IMR-90 (cell line): ENCODE results near the gene TRAF3. TPM values are rescaled to one million over a fixed set of nuclear protein-coding genes. Genes with fewer than 3 reads are reported as not detected.

Experiments used
- ATAC-seq: fragments of 200-7000 bp; cut with Tn5 transposase; 2 replicates; pipeline ENCODE4 v1.9.1; 2020; ENCODE audit warnings: low read depth, mild to moderate bottlenecking, moderate library complexity
- BruUV-seq: library from RNA; stranded (reverse); fragments of 400-500 nt; replicated peaks from 2 replicates; lab custom pipeline; 2021; lab: Mats Ljungman, UMichigan
- CTCF ChIA-PET: fragments of 300-600 bp; formaldehyde crosslinking; extraction: SDS; loops from one replicate; lab custom pipeline; 2021; ENCODE audit warnings: antibody characterized with exemption; lab: Yijun Ruan, JAX
- POLR2A ChIA-PET: fragments of 300-600 bp; sonication (Branson Sonifier 250); formaldehyde crosslinking; loops from one replicate; lab custom pipeline; 2022; ENCODE audit warnings: antibody characterized with exemption; ENCODE audit not compliant: unreplicated experiment; lab: Charles Lee
- DNase-seq: peaks from one replicate; pipeline ENCODE4 v3.0.0; 2013
- H2AFZ ChIP-seq: replicated peaks from 2 replicates; pipeline ENCODE3; 2013; ENCODE audit warnings: low read length, mild to moderate bottlenecking; ENCODE audit not compliant: poor library complexity
- H2AK5ac ChIP-seq: 2 replicates; pipeline ENCODE4 v1.6.1; 2013; ENCODE audit warnings: low read depth, low read length, inconsistent platforms
- H2AK9ac ChIP-seq: replicated peaks from 2 replicates; pipeline ENCODE3; 2013; ENCODE audit warnings: mild to moderate bottlenecking, low read depth, low read length, moderate library complexity; ENCODE audit not compliant: poor library complexity
- H2BK120ac ChIP-seq: 2 replicates; pipeline ENCODE4 v1.6.1; 2013; ENCODE audit warnings: low read depth, low read length, inconsistent platforms
- H2BK15ac ChIP-seq: 3 replicates; pipeline ENCODE4 v1.6.1; 2013; ENCODE audit warnings: low read depth, low read length, inconsistent platforms
- H2BK20ac ChIP-seq: 2 replicates; pipeline ENCODE4 v1.6.1; 2013; ENCODE audit warnings: low read depth, mild to moderate bottlenecking, inconsistent platforms, low read length, moderate library complexity
- H2BK5ac ChIP-seq: 2 replicates; pipeline ENCODE4 v1.6.1; 2013; ENCODE audit warnings: mild to moderate bottlenecking, low read depth, low read length, inconsistent platforms; ENCODE audit not compliant: poor library complexity, severe bottlenecking
- H3K14ac ChIP-seq: replicated peaks from 2 replicates; pipeline ENCODE4 v1.6.1; 2013; ENCODE audit warnings: low read depth, low read length, inconsistent platforms
- H3K18ac ChIP-seq: 2 replicates; pipeline ENCODE4 v1.6.1; 2013; ENCODE audit warnings: low read depth, low read length, control low read depth
- H3K23ac ChIP-seq: 2 replicates; pipeline ENCODE4 v1.6.1; 2013; ENCODE audit warnings: low read depth, low read length, inconsistent platforms
- H3K27ac ChIP-seq: 2 replicates; pipeline ENCODE4 v1.5.1; 2013; ENCODE audit warnings: mild to moderate bottlenecking, control low read depth, low read length; ENCODE audit not compliant: insufficient read depth
- H3K27me3 ChIP-seq: 2 replicates; pipeline ENCODE4 v1.6.1; 2013; ENCODE audit warnings: low read length; ENCODE audit not compliant: control insufficient read depth, insufficient read depth
- H3K36me3 ChIP-seq: 2 replicates; pipeline ENCODE4 v1.6.1; 2013; ENCODE audit warnings: low read length, mixed read lengths; ENCODE audit not compliant: control insufficient read depth, insufficient read depth
- H3K4ac ChIP-seq: 2 replicates; pipeline ENCODE4 v1.6.1; 2013; ENCODE audit warnings: low read depth, low read length, inconsistent platforms
- H3K4me1 ChIP-seq: 2 replicates; pipeline ENCODE4 v1.6.1; 2013; ENCODE audit warnings: low read length, mixed read lengths; ENCODE audit not compliant: control insufficient read depth, insufficient read depth
- H3K4me2 ChIP-seq: 2 replicates; pipeline ENCODE4 v1.6.1; 2013; ENCODE audit warnings: low read depth, mild to moderate bottlenecking, control low read depth, low read length, moderate library complexity
- H3K4me3 ChIP-seq: 2 replicates; pipeline ENCODE4 v1.5.1; 2013; ENCODE audit warnings: low read depth, mild to moderate bottlenecking, control low read depth, low read length, moderate library complexity; ENCODE audit not compliant: insufficient read depth
- H3K56ac ChIP-seq: 2 replicates; pipeline ENCODE4 v1.6.1; 2013; ENCODE audit warnings: low read length, inconsistent platforms; ENCODE audit not compliant: insufficient read depth; ENCODE audit errors: extremely low read depth
- H3K79me1 ChIP-seq, 2 experiments: 2 replicates each; pipeline ENCODE4 v1.6.1; 2013; ENCODE audit warnings: low read length in 2 of 2, inconsistent platforms in 1 of 2, low read depth in 1 of 2
- H3K9ac ChIP-seq: 2 replicates; pipeline ENCODE4 v1.6.1; 2013; ENCODE audit warnings: low read depth, low read length, control low read depth
- H3K9me1 ChIP-seq: 2 replicates; pipeline ENCODE4 v1.6.1; 2013; ENCODE audit warnings: low read length, inconsistent platforms; ENCODE audit not compliant: insufficient read depth
- H3K9me3 ChIP-seq: 2 replicates; pipeline ENCODE4 v1.6.1; 2013; ENCODE audit warnings: low read length; ENCODE audit not compliant: control insufficient read depth, insufficient read depth
- H4K20me1 ChIP-seq: 2 replicates; pipeline ENCODE4 v1.6.1; 2013; ENCODE audit warnings: low read length, inconsistent platforms; ENCODE audit not compliant: insufficient read depth
- H4K5ac ChIP-seq: 2 replicates; pipeline ENCODE4 v1.6.1; 2013; ENCODE audit warnings: mild to moderate bottlenecking, low read depth, low read length, control low read depth
- H4K8ac ChIP-seq, 2 experiments: 2 replicates each; pipeline ENCODE4 v1.6.1; 2013; ENCODE audit warnings: low read depth in 2 of 2, low read length in 2 of 2, control low read depth in 1 of 2, inconsistent platforms in 1 of 2
- H4K91ac ChIP-seq: 2 replicates; pipeline ENCODE4 v1.6.1; 2013; ENCODE audit warnings: low read depth, low read length, inconsistent platforms; ENCODE audit not compliant: insufficient read depth
- BHLHE40 ChIP-seq: fragments of 150-350 bp; IDR thresholded peaks from 2 replicates; pipeline ENCODE4 v1.6.1; 2016; ENCODE audit warnings: mild to moderate bottlenecking, low read depth, low read length
- WGBS, 2 experiments: methylation state at CpG; one replicate each; pipeline versions ENCODE4 v1.1.5 to v1.1.7; 2013; ENCODE audit warnings: missing lambda C conversion rate in 2 of 2; ENCODE audit not compliant: insufficient read length in 1 of 2; ENCODE audit errors: extremely low coverage in 2 of 2; 5-methylcytosine and 5-hydroxymethylcytosine counted together
- dilution Hi-C: fragments of 300-500 bp; cut with HindIII; formaldehyde crosslinking; loops from one replicate; pipeline ENCODE4 v1.14.3; 2018; ENCODE audit warnings: low sequenced_read_pairs; ENCODE audit not compliant: unreplicated experiment
- in situ Hi-C: fragments of 300-500 bp; cut with MboI; formaldehyde crosslinking; loops from 3 replicates; pipeline ENCODE4 v1.14.3; 2019; ENCODE audit warnings: low sequenced_read_pairs, inconsistent platforms, mixed read lengths
- intact Hi-C: fragments of 100-400 bp; cut with micrococcal nuclease; formaldehyde crosslinking; loops from 2 replicates; pipeline ENCODE4 v1.10.0; 2022
- polyA plus RNA-seq, 3 experiments: library from polyadenylated mRNA; depleted of rRNA; stranded (reverse); fragments of >200 nt; gene quantifications; 2 replicates each; pipeline ENCODE4 v1.2.3, GENCODE V29; 2012; ENCODE audit warnings: low replicate concordance in 1 of 3
- total RNA-seq: library from RNA; depleted of rRNA; stranded (reverse); fragments of >200 nt; gene quantifications from 2 replicates; pipeline ENCODE4 v1.2.3, GENCODE V29; 2012

TRAF3 gene
- total and polyA plus RNA-seq, 2 of the 4 experiments (the other 2 are of a cell fraction), result 21.2 to 25.3 TPM

DNA sequence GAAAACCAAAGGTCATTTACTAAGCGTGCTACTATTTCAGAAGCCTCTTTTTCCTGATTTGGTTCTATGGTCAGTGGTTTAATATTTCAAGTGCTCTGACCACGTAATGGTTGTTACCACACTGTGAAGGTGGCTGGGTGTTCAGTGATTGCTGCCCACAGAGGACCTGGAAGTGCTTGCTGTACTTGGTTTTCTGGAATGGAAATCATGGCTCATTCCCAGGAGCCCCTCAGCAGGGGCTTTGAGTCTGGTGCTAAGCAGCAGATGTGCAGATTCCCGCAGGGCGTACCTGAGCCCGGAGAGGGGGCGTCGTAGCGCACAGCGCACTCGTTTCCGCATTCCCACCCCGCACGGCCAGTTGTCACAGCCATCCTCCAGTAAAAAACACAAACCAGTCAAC lies 50.5 kb downstream of the TRAF3 start:
- peaks cover 17% of the 10 kb centered on the region for H3K9me1 ChIP-seq
- peak overlapping the region; percentile 25 for H2AK9ac ChIP-seq
- no peak overlapping the region for H2BK20ac ChIP-seq
- no peak overlapping the region for H2AFZ ChIP-seq
- no peak overlapping the region for H3K23ac ChIP-seq
- H4K8ac ChIP-seq, result no peak overlapping the region
- intact Hi-C loops (loop anchor here (5.0 kb wide), 1 partner anchor 45 kb away; no protein-coding TSS in a partner anchor), dilution Hi-C loops (no loop called here), in situ Hi-C loops (no loop called here)
- no peak overlapping the region for H3K4me3 ChIP-seq
- WGBS, 2 experiments, result 100% methylated on average over 1 of the region's 13 CpGs; no CpG with 5 or more reads in 1 of the 2 experiments
- no peak overlapping the region for H3K18ac ChIP-seq
- no peak overlapping the region for H2AK5ac ChIP-seq
- no peaks in the 10 kb centered on the region for H3K9me3 ChIP-seq
- 0 out of 2 replicates have a peak, but pooled peaks cover 2% of the 10 kb centered on the region for H3K36me3 ChIP-seq
- H3K14ac ChIP-seq, result no peak overlapping the region
- no peaks in the 10 kb centered on the region for H3K27me3 ChIP-seq
- no peak overlapping the region for H4K91ac ChIP-seq
- peaks cover 23% of the 10 kb centered on the region for H3K4me1 ChIP-seq
- no peak overlapping the region for H2BK120ac ChIP-seq
- DNase-seq (peak; percentile 23), ATAC-seq (no peak)
- no peak overlapping the region for H3K9ac ChIP-seq
- H4K5ac ChIP-seq, result no peak overlapping the region
- peaks cover 57 to 82% of the 10 kb centered on the region in 2 experiments for H3K79me1 ChIP-seq
- H3K56ac ChIP-seq, result no peak overlapping the region
- no peak overlapping the region for H3K27ac ChIP-seq
- TF ChIP-seq BHLHE40, result no peak
- no peak overlapping the region for H2BK5ac ChIP-seq
- peaks cover 69% of the 10 kb centered on the region for H4K20me1 ChIP-seq
- ChIA-PET CTCF (no interaction called here), POLR2A (no interaction called here)
- H3K4ac ChIP-seq, result no peak overlapping the region
- no TSS peak for BruUV-seq
- H3K4me2 ChIP-seq, result no peak overlapping the region
- H2BK15ac ChIP-seq, result no peak overlapping the region
